ENCODE data around the gene MYO6.

Gene MYO6

DNA sequence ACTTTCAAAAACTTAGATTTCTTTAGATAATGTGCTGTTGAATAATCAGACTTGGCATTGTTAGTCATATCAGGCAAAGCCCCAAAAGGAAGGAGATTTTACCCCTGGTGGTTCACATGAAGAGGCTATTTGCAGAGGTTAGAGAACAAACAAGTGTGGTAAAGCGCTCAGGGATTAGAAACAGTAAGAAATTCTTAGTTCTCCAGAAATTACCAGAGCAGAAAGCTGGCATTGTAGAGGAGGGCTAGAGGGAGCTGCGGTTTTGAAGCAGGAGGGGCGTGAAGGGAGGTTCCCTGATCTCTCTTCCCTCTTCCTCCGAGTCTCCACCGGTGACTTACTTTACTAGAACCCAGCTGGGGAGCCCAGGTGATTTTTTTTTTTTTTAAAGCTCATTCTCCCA, 10.2 kb downstream of the MYO6 start:
- no peaks in the 10 kb centered on the region for H3K9me3 ChIP-seq (ENCODE audit: low read length)
- H3K4me3 ChIP-seq (ENCODE audit: low read depth, low read length, poor library complexity, severe bottlenecking), result no peak overlapping the region
- no peaks in the 10 kb centered on the region for H3K79me2 ChIP-seq (ENCODE audit: insufficient read depth, low read length)
- H3K9me2 ChIP-seq (ENCODE audit: low read depth, low read length), result no peaks in the 10 kb centered on the region
- H3K4me1 ChIP-seq (ENCODE audit: insufficient read depth, low read length, severe bottlenecking), result no peaks in the 10 kb centered on the region
- H3K27ac ChIP-seq (ENCODE audit: low read depth, low read length, poor library complexity, severe bottlenecking), result no peak overlapping the region
- no peaks in the 10 kb centered on the region for H4K20me1 ChIP-seq (ENCODE audit: insufficient read depth, low read length)
- no peaks in the 10 kb centered on the region for H3K36me3 ChIP-seq (ENCODE audit: insufficient read depth, low read length)
- no peaks in the 10 kb centered on the region for H3F3A ChIP-seq (ENCODE audit: insufficient read depth, low read length)
- no peak overlapping the region for H3K4me2 ChIP-seq (ENCODE audit: low read length)
- H3K27me3 ChIP-seq (ENCODE audit: insufficient read depth, low read length), result no peaks in the 10 kb centered on the region
- no peak overlapping the region for H2AFZ ChIP-seq (ENCODE audit: low read length)
- no peak overlapping the region for H3K9ac ChIP-seq (ENCODE audit: low read length)
- TF ChIP-seq, protein P1, sequence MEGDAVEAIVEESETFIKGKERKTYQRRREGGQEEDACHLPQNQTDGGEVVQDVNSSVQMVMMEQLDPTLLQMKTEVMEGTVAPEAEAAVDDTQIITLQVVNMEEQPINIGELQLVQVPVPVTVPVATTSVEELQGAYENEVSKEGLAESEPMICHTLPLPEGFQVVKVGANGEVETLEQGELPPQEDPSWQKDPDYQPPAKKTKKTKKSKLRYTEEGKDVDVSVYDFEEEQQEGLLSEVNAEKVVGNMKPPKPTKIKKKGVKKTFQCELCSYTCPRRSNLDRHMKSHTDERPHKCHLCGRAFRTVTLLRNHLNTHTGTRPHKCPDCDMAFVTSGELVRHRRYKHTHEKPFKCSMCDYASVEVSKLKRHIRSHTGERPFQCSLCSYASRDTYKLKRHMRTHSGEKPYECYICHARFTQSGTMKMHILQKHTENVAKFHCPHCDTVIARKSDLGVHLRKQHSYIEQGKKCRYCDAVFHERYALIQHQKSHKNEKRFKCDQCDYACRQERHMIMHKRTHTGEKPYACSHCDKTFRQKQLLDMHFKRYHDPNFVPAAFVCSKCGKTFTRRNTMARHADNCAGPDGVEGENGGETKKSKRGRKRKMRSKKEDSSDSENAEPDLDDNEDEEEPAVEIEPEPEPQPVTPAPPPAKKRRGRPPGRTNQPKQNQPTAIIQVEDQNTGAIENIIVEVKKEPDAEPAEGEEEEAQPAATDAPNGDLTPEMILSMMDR (IDR thresholded peaks at IDR 0.05; ENCODE audit: low read length), result no peak
- no peak for TF ChIP-seq EZH2 (IDR thresholded peaks at IDR 0.05; ENCODE audit: borderline replicate concordance, low read length)

DNA sequence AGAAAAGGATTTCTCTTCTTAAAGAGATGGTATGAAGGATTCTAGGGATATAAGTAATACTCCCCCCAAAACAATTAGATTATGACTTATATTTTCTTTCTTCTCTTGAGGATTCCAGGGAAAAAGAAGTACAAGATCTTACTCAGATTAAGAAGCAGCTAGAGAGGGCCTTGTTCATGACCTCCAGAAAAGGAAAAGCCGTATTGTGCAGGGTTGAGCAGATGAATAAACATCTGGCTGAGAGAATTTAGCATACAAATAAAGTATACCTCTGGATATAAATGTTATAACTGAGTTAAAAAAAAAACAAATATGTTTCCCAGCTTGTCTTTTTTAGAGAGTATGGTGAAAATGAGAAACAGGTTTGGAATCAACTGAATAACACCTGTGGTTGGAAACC, 11.3 kb downstream of the MYO6 start:
- Histone ChIP-seq H3K9me2 (ENCODE audit: low read depth, low read length) (no peaks in the 10 kb centered on the region), H3K36me3 (ENCODE audit: insufficient read depth, low read length) (no peaks in the 10 kb centered on the region), H4K20me1 (ENCODE audit: insufficient read depth, low read length) (no peaks in the 10 kb centered on the region), H3K9me3 (ENCODE audit: low read length) (no peaks in the 10 kb centered on the region), H2AFZ (ENCODE audit: low read length) (no peak overlapping the region), H3F3A (ENCODE audit: insufficient read depth, low read length) (no peaks in the 10 kb centered on the region), H3K4me3 (ENCODE audit: low read depth, low read length, poor library complexity, severe bottlenecking) (no peak overlapping the region), H3K27me3 (ENCODE audit: insufficient read depth, low read length) (no peaks in the 10 kb centered on the region), H3K27ac (ENCODE audit: low read depth, low read length, poor library complexity, severe bottlenecking) (no peak overlapping the region), H3K79me2 (ENCODE audit: insufficient read depth, low read length) (no peaks in the 10 kb centered on the region), H3K4me1 (ENCODE audit: insufficient read depth, low read length, severe bottlenecking) (no peaks in the 10 kb centered on the region), H3K9ac (ENCODE audit: low read length) (no peak overlapping the region), H3K4me2 (ENCODE audit: low read length) (no peak overlapping the region)
- TF ChIP-seq EZH2 (IDR thresholded peaks at IDR 0.05; ENCODE audit: borderline replicate concordance, low read length), result no peak
- TF ChIP-seq, protein P1 (IDR thresholded peaks at IDR 0.05; ENCODE audit: low read length), result no peak

DNA sequence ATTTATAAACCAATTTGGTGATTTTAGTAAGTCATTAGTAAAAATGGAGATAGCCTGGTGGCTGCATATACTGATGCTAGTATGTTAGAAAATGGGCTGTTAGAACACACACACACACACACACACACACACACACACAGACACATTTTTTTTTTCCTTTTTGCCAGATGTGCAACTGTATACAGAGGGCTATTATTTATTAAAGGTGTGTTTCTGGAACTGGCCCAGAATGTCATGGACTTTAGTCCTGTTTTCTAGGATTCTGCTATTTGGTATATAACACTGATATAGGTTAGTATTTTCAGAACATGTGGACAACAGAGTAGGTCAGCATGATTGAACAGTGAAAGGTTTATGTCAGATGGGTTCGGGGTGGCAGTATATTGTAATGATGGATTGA, 12.4 kb downstream of the MYO6 start:
- no peaks in the 10 kb centered on the region for H3K4me1 ChIP-seq (ENCODE audit: insufficient read depth, low read length, severe bottlenecking)
- H3K36me3 ChIP-seq (ENCODE audit: insufficient read depth, low read length), result no peaks in the 10 kb centered on the region
- H3K9me2 ChIP-seq (ENCODE audit: low read depth, low read length), result no peaks in the 10 kb centered on the region
- no peak overlapping the region for H3K27ac ChIP-seq (ENCODE audit: low read depth, low read length, poor library complexity, severe bottlenecking)
- no peaks in the 10 kb centered on the region for H3K9me3 ChIP-seq (ENCODE audit: low read length)
- no peak overlapping the region for H3K9ac ChIP-seq (ENCODE audit: low read length)
- H3K4me3 ChIP-seq (ENCODE audit: low read depth, low read length, poor library complexity, severe bottlenecking), result no peak overlapping the region
- TF ChIP-seq, protein P1 (IDR thresholded peaks at IDR 0.05; ENCODE audit: low read length), result no peak
- TF ChIP-seq EZH2 (IDR thresholded peaks at IDR 0.05; ENCODE audit: borderline replicate concordance, low read length), result no peak
- no peaks in the 10 kb centered on the region for H4K20me1 ChIP-seq (ENCODE audit: insufficient read depth, low read length)
- H3K79me2 ChIP-seq (ENCODE audit: insufficient read depth, low read length), result no peaks in the 10 kb centered on the region
- no peaks in the 10 kb centered on the region for H3F3A ChIP-seq (ENCODE audit: insufficient read depth, low read length)
- H3K4me2 ChIP-seq (ENCODE audit: low read length), result no peak overlapping the region
- H2AFZ ChIP-seq (ENCODE audit: low read length), result no peak overlapping the region
- no peaks in the 10 kb centered on the region for H3K27me3 ChIP-seq (ENCODE audit: insufficient read depth, low read length)

Data from OCI-LY1 (cell line).